ENCODE measurements around the gene CHSY3.

GRCh38 chr5:130189961-130190360 is 285.7 kb downstream of the CHSY3 start:
- no peak for TF ChIP-seq CTCF (IDR thresholded peaks at IDR 0.05)
- TF ChIP-seq POLR2A (IDR thresholded peaks at IDR 0.05): no peak
